Right renal pelvis (tissue), 4 donors: ENCODE results near the gene DENND6B. TPM values are rescaled to one million over a fixed set of nuclear protein-coding genes. Genes with fewer than 3 reads are reported as not detected.

Experiments
- DNase-seq, 4 donors: peaks; one replicate each; pipeline ENCODE4 v3.0.0-alpha.2; 2013; ENCODE audit warnings: low read depth in 4 of 4, low spot score in 3 of 4, missing footprints in 1 of 4
- polyA plus RNA-seq, 4 donors: library from polyadenylated mRNA; unstranded; fragments of 120-200 nt; gene quantifications; one replicate each; pipeline ENCODE4 v1.2.1, GENCODE V29; 2013; ENCODE audit not compliant: insufficient read length in 4 of 4

DENND6B gene
- polyA plus RNA-seq, 4 donors, result 12.0 to 17.9 (median 15.0) TPM

- no peak for DNase-seq
Measured at GRCh38 chr22:50305393-50305922, 21.4 kb downstream of the DENND6B start.

- no peak for DNase-seq
Measured at GRCh38 chr22:50304528-50305392, 22.1 kb downstream of the DENND6B start.

- DNase-seq, result no peak
Measured at GRCh38 chr22:50303848-50304527, 22.8 kb downstream of the DENND6B start.

DNA sequence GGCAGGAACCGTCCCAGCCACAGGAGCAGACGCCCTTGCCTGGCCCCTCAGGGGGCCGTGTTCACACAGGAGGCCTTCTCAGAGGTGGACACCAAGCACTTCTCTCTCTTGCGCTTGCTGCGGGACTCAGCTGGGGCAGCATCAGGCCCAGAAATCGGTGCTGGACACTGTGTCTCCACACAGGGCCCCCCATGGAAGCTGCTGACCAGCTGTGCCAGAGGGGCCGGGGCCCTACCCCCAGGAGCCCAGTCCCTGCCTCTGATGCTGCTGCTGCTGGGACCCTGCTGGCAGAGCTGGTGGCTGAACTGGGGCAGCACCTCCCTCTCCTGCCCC is 23.3 kb downstream of the DENND6B start:
- DNase-seq, result no peak

GRCh38 chr22:50302564-50302963 is 24.2 kb downstream of the DENND6B start:
- DNase-seq, result no peak

GRCh38 chr22:50302041-50302541 is 24.7 kb downstream of the DENND6B start:
- no peak for DNase-seq

DNA sequence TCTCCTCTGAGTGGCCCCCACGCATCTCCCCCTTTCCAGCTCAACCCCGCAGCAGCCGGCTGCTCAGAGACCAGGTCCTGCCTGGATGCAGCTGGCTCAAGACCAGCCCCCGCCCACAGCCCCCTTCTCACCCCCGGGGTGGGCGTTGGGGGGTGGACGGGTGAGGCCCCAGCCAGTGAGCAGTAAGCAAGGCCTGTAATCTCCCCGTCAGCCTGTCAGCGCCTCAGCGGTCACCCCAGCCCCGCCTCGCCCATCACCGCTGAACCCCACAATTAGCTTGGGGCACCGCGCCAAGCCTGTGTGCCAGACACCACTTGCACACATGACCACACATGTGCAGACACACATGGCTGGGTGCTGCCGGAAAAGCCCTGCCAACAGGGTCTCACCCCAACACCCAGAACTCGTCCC is 25.2 kb downstream of the DENND6B start:
- DNase-seq, result no peak

- DNase-seq, result no peak
Measured at GRCh38 chr22:50300620-50301257, 26.1 kb downstream of the DENND6B start.

- DNase-seq, result no peak
Measured at GRCh38 chr22:50299785-50300619, 26.8 kb downstream of the DENND6B start.

- no peak for DNase-seq
Measured at GRCh38 chr22:50298937-50299784, 27.7 kb downstream of the DENND6B start.

DNA sequence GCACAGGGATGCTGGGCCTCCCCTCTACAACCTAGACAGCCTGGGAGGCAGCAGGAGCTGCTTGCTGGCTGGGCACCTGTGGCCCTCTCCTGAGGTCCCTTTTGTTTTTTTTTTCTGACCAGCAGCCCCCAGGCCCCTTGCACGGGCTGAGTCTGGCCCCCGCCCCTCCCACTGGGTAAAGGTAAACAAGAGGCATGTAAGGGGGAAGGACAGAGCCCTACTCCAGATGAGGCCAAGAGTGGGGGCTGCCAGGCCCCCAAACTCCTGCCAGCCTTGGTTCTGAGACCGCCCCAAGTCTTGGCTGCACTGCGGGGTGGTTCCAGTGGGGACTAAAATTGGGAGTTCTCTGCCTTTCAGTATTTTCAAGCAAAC is 28.6 kb downstream of the DENND6B start:
- no peak for DNase-seq

- no peak for DNase-seq
Measured at GRCh38 chr22:50297510-50298265, 29.1 kb downstream of the DENND6B start.

- DNase-seq, result no peak
Measured at GRCh38 chr22:50296658-50297490, 29.9 kb downstream of the DENND6B start.

DNA sequence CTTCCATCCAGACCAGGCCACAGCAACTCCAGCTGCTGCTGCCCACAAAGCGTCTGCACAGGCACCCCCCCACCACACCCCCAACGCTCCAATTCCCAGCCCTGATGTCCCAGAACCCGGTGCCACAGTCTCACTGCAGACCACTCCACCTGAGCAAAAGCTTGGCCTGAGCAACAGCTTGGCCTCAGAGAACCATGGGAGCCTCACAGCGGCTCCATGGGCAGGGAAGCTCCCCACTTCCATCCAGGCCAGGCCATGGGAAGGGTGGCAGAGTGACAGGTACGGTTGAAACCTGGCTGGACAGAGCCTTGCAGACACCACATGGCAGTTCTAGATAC is 32.5 kb downstream of the DENND6B start:
- no peak for DNase-seq

- DNase-seq, result peak in 1 of 4 donors; percentile 70
Measured at GRCh38 chr22:50293441-50294318, 33.1 kb downstream of the DENND6B start.

GRCh38 chr22:50292643-50293440 is 34.0 kb downstream of the DENND6B start:
- no peak for DNase-seq
